HTR-8/SVneo (cell line): ENCODE data around the gene UGGT2.
A peak's percentile ranks its signal among the peaks of the same experiment; 100 is the strongest.
"Not testable (repeated sequence)": the region's sequence is repeated elsewhere in the genome, so short reads cannot be mapped to it uniquely, and the experiment has no call there.

Source experiments
- DNase-seq: peaks from one replicate; pipeline ENCODE4 v3.0.0; 2011; ENCODE audit warnings: low spot score, mixed read lengths; ENCODE audit not compliant: insufficient read length
- FAIRE-seq: peaks from 2 replicates; lab custom pipeline; 2011; peaks lifted over from hg19 to GRCh38; lab: Jason Lieb, UNC

UGGT2 gene

DNA sequence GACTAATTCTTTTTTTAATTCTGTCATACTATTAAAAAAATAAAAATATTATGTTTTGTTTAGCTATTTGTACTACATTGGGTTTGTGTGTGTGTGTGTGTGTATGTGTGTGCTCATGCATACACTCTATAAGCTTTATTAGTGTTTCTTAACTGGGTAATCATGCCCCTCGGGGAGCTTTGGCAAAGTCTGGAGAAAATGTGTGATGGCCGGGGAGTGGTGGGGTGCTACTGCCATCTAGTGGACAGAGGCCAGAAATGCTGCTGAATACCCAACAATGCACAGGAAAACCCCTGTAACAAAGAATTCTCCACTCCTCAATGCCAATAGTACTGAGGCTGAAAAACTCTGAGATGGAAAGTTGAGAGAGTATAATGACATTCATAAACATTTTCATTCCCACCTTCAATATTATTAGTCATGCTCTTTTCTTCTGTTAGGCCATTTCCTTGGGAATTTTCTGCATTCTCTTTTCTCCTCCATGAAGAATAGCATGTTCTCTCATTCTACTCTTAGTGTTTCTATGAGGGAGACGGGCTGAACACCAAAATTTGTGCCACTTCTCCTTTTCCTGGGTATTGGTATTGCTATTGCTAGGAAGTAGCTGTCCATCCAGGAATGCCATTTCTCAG, 219.0 kb downstream of the UGGT2 start:
- DNase-seq (peak; percentile 22), FAIRE-seq (no peak)

DNA sequence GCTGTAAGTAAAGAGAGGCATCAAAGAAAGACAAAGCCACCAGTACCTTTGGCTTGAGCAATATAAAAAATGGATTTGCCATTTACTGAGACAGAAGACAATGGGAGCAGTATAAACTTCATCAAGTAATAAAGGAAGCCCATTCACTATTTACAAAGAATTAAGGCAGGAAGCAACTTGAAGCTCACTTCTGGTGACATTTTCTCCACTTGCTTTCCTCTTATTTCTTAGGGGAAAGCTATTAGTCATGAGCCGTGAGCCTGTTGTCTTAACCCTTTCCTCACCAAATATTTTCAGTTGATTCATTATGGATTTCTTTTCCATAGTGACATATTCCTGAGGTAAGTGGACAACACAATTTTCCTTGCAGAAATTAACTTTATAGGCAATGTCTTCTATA, 219.5 kb downstream of the UGGT2 start:
- no peak for DNase-seq
- FAIRE-seq: no peak

DNA sequence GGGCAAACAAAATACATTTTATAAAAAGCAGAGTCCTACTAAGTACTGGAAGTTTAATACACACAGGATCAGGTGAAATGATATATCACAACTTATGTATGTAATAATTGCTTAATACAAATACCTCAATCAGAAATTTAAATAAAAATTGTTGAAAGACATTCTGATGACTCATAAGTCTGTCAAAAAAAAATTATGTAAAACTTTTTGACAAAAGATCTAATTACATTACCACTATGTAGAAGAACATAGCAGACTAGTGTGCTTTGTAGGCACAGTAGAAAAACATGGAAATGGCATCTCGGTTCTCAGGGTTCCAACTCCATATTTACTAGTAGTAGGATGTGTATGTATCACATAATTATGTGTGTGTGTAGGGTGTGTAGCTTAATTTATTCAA, 220.1 kb downstream of the UGGT2 start:
- FAIRE-seq (no peak), DNase-seq (no peak)

DNA sequence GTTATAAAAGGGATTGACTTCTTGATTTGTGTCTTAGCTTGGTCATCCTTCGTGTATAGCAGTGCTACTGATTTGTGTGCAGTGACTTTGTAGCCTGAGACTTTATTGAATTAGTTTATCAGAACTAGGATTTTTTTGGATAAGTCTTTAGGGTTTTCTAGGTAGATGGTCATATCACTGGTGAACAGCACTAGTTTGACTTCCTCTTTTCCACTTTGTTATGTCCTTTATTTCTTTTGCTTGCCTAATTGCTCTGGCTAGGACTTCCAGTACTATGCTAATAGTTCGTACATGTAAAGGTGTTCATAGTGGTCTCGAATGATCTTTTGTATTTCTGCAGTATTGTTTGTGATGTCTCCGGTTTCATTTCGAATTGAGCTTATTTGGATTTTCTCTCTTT, 230.9 kb downstream of the UGGT2 start:
- FAIRE-seq (no peak), DNase-seq (no peak)

DNA sequence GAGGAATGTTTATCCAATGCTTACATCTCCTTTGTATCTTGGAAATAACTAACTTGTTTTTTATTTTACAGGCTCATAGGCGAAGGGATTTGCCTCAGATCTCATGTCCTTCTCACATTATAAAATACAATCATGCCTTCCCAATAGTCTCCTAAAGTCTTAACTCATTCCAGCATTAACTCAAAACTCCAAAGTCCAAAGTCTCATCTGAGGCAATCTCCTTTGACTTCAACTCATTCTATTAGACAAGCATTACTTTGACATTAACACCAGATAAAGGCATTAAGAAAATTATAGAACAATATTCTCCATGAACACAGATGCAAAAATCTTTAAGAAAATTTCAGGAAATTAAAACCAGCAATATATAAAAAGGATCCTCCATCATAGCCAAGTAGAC, 238.7 kb downstream of the UGGT2 start:
- no peak for DNase-seq
- no peak for FAIRE-seq

DNA sequence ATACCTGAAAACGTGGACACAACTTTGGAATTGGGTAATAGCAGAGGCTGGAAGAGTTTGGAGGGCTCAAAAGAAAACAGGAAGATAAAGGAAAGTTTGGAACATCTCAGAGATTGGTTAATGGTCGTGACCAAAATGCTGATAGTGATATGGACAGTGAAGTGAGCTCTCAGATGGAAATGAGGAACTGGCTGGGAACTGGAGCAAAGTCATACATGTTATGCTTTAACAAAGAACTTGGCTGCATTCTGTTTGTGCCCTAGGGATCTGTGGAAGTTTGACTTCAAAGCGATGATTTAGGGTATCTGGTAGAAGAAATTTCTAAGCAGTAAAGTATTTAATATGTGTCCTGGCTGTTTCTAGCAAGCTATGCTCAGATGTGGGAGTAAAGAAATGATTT, 240.1 kb downstream of the UGGT2 start:
- DNase-seq (no peak), FAIRE-seq (no peak)

DNA sequence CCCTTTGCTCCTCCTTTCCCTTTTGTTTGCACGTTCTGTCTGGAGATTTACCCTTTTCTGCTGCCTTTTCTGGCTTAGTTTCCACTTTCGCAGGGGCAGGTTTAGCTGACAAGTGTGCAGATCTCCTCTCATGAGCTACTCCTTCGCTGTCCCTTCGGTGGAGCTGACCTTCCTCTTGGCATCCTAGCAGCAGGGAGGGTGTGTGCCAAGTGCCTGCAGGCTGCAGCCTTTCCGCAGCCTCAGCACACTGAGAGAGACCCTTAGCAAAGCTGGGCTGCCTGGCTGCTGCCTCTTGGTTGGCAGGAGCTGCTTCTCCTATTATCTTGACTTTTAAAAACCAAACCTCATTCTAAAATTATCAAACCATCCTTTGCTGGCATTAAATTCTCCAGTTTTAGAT, 243.8 kb downstream of the UGGT2 start:
- DNase-seq (no peak), FAIRE-seq (no peak)

DNA sequence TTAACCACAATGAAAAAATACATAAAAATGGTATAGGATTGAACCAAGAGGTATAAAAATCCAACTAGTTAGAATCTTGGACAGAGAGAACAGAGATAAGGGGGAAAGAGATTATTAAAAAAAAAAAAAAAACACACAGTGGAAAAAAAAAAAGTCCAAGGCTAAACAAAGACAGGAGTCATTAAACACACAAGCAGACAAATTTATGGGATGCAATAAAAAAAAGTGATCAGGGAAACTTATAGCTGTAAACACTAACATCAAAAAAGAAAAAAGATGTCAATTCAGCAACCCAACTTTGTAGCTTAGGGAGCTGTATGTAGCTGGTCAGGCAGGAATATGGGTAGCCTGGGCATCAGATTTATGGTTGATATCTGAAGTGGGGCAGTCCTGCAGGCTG, 247.3 kb downstream of the UGGT2 start:
- DNase-seq (no peak), FAIRE-seq (no peak)

DNA sequence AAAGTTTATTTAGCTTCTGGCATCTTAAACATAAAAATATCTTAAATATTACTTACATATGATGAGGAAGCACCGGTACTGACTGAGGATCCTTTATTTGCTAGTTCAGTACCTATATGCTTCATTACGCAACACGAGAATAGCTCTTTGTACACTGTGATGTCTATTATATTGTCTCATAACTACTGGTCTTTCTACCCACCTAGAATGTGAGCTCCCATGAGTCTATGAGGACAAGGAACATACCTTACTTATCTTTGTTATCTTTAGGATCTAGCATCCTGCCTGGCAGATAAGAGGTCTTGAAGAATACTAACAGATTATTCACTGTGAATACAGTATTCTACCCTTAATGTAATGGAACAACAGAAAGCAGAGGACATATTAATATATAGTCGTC, 251.4 kb downstream of the UGGT2 start:
- DNase-seq (no peak), FAIRE-seq (no peak)

DNA sequence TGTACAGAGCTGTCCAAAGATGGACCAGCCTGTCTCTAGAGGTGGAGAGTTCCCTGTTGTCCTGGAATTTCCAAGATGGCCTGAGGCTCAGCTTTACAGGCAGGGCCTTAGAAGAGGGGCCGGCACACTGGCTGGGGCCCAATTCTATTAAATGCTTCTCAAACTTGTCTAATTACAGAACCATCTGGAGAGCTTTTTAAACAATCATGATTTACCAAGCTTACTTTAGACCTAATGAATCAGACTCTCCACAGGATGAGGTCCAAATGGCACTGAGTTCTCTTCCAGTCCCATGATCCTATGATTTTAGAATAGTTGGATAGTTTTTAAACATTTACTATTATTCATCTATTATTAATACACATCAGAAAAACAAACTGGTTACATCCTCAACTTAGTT, 252.8 kb downstream of the UGGT2 start:
- FAIRE-seq: no peak
- DNase-seq: no peak

DNA sequence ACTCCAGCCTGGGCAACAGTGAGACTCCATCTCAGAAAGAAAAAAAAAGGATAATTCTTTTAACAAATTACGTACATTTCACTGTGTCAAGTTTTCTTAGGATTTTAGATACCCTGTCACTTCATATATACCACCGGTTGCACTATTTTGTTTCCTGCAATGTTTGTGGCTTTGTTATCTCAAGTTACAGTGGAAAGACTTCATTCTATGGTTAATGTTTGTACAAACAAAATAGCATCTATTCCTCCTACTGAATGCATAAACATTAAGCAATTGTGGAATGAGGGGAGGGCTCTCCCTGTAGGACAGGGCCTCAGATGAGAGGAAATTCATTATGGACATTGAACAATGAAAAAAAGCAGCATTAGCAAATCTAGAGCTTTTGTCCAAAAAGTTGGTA, 256.2 kb downstream of the UGGT2 start:
- DNase-seq (no peak), FAIRE-seq (no peak)

DNA sequence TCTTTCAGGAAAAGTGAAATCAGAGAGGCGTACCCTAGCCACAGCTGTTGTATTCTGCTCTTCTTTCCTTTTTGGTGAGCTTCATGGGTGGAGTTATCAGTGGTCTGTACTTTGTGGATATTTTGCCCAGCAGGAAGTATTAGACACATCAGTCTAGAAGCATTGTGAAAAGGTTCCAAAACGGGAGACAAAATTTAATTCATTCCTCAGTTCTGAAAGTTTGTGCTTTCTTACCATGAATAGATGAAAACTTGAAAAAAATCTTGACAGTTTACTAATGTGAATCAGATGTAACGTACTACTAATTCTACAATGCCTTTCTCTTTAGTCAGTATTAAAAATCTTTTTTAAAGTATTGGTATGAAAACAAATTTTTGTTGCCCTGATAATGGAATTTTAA, 259.4 kb downstream of the UGGT2 start:
- no peak for DNase-seq
- no peak for FAIRE-seq

DNA sequence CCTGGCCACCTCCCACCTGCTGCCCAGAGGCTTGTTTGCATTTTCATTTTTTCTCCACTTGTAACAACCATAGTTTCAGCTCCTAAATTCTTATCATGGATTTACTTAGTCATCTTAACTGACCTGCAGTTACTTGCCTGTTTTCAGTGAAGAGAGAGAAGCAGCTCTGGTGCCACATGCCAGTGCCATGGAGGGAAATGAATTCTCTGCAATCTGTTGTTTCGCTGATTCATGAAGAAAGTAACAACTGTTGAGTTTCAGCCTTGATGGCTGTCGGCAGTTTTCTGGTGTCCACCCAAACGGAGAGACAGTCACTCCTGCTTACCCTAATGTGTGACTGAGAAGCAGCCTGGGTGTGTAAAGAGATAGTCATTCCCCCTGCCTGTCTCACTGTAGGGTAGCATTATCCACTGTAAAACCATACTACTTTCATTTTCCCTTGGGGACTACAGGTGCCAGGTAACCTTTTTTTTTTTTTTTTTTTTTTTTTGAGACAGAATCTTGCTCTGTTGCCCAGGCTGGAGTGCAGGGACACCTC, 260.1 kb downstream of the UGGT2 start:
- FAIRE-seq (no peak), DNase-seq (no peak)

DNA sequence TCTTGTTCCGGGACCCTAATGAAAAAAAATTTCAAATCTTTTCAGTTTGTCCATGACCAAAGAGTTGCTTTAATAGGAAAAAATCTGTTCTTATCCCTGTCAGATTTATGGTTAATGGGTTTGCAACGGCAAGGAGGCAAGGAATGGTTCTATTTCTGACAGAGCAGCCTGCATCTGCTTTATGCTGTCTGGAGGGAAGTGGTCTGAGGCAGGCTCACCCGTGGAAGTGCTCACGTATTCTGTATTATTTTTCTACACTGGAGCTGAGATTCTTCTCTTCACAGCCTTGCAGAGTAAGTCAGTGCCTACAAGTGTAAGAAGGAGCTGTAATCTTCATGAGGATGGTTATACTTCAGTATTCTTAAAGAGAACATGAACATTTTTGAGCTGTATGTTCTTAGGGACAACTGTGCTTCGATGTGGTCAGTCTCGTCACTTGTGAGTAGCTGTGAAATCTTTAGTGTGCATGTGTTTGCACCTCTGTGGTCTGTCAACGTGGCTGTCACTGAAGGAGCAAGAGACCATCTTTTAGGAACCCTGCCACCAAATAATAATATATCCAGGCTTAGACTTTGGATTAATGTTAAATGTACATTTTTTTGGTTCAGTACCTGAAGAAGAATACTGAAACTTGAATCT, 262.0 kb downstream of the UGGT2 start:
- FAIRE-seq: no peak
- no peak for DNase-seq

DNA sequence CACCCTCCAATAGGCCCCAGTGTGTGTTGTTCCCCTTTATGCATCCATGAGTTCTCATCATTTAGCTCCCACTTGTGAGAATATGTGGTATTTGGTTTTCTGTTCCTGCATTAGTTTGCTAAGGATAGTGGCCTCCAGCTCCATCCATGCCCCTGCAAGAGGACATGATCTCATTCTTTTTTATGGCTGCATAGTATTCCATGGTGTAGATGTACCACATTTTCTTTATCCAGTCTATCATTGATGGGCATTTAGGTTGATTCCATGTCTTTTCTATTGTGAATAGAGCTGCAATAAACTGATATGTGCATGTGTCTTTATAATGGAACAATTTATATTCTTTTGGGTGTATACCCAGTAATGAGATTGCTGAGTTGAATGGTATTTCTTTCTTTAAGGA, 263.9 kb downstream of the UGGT2 start:
- not testable (repeated sequence) for DNase-seq, FAIRE-seq

DNA sequence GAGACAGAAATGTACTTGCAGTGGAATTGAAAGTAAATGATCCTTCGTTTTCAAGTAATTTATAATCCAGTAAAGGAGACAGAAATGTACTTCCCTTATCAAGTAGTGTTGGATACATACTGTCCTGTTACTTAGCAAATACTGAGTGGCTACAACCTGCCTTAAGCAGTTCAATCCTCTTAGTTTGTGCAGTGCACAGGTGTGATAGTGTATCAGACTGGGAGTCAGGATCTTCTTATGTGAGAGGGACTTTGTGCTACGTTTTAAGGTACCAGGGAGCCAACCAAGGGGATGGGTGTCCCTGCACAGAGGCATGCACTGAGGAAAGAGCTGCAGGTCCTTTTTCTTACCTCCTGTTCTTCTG, 265.1 kb downstream of the UGGT2 start:
- FAIRE-seq (no peak), DNase-seq (no peak)

DNA sequence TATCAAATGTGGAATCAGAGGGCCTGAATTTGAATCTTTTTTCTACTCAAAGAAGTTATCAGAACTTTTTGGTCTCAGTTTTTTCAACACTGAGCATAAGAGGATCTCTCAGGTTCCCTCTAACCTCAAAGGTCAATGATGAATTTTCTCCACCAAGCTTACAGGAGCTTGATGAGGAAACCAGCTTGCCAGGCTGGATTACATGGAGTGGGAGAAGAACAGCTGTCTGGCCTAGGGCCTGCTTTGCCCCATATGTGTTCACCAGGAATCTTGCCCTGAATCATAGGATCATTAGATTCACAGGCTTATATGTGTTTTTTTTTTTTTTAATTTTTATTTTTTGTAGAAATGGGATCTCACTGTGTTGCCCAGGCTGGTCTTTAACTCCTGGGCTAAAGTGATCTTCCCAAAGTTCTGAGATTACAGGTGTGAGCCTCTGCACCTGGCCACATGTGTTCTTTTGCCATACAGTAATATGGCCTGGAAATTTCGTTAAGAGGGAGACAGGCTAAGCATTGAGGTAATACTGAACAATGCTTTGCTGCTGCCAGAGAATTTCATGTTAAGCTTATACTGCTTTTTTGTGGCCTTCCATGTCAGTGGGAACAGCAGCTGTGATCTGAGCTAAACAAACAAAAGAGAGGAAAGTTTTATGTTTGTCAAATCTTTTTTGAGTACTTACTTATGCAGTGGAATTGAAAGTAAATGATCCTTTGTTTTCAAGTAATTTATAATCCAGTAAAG, 265.7 kb downstream of the UGGT2 start:
- FAIRE-seq: no peak
- DNase-seq: no peak

DNA sequence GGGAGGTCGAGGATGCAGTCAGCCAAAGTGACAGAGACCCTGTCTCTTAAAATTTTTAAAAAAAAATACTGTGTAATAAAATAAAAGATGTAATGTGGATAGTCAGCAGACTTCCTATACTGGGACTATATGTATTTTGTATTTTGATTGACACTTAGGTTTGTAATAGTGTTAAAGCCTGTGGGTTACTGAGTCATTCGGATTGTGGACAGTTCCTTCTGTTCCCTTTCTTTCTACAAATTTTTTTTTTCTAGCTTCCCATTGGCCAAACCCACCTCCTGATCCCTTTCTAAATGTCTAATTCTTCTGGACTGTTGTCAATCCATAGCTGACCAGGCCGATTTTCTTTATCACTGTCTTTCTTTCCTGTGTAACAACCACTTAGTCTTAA, 268.3 kb downstream of the UGGT2 start:
- no peak for FAIRE-seq

DNA sequence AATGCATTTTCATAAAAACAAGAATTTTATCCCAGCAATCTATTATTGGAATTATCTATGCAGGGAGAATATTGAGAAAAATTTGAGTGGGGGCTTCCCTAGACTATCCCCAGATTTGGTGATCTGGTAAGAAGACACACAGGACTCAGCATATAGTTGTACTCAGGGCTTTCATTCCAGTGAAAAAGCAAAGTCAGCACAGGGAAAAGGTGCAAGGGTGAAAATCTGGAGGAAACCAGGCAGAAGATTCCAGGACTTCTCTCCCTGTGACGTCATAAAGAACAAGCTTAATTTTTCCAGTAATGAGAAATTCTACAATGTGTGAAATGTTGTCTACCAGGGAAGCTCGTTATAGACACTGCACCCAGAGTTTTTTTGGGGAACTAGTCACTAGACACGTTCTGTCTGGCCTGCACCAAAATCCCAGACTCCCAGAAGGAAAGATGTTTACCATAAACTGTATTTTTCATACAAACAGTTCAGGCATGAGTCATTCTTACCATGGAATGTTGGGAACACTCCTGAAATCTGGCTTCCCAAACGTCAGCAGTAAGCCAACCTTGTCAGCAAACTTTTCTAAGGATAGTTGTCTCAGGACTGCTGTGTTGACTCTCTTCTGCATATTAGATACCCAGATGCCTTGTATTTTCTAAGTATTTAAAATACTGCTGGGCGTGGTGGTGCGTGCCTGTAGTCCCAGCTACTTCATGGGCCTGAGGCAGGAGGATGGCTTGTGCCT, 268.9 kb downstream of the UGGT2 start:
- FAIRE-seq: no peak
- DNase-seq: peak; percentile 31

More for the DNA sequence above, 268.3 kb downstream of the UGGT2 start:
- no peak for DNase-seq

DNA sequence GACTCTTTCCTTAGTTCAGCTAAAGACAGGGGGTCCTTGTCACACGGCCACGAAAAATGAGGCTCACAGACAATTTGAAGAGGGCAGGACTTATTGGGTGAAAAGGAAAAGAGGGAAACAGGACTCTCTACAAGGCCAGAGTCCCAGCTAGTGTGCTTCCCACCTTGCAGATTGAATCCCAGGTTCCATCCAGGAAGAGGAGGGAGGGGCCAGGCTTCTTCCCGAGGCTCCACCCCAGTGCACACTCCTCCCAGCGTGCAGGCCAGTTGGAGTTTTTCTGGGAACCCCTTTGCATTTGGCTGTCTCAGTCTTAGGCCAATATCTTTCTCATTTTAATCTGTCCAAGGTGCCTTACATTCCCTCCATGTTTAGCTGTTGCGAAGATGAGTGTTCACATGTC, 269.5 kb downstream of the UGGT2 start:
- no peak for FAIRE-seq
- DNase-seq: no peak

DNA sequence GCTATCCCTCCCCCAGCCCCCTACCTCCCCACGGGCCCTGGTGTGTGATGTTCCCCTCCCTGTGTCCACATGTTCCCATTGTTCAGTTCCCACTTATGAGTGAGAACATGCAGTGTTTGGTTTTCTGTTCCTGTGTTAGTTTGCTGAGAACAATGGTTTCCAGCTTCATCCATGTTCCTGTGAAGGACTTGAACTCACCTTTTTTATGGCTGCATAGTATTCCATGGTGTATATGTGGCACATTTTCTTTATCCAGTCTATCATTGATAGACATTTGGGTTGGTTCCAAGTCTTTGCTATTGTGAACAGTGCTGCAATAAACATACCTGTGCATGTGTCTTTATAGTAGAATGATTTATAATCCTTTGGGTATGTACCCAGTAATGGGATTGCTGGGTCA, 271.3 kb downstream of the UGGT2 start:
- DNase-seq, FAIRE-seq: not testable (repeated sequence)
